CD4-positive, alpha-beta T cell (primary cell): ENCODE data around the gene RNF157. TPM values are rescaled to one million over a fixed set of nuclear protein-coding genes. Genes with fewer than 3 reads are reported as not detected.

Source experiments
- ATAC-seq: fragments of 200-7000 bp; cut with Tn5 transposase; one replicate; pipeline ENCODE4 v1.10.0; 2022; ENCODE audit warnings: mild to moderate bottlenecking; ENCODE audit not compliant: poor library complexity
- CTCF ChIA-PET: fragments of 350-600 bp; sonication (Branson Sonifier 250); formaldehyde crosslinking; loops from one replicate; lab custom pipeline; 2021; ENCODE audit warnings: antibody characterized with exemption, inconsistent platforms; lab: Charles Lee
- POLR2A ChIA-PET: fragments of 350-600 bp; sonication (Branson Sonifier 250); formaldehyde crosslinking; loops from one replicate; lab custom pipeline; 2021; ENCODE audit warnings: antibody characterized with exemption, inconsistent platforms; lab: Charles Lee
- DNase-seq, 14 experiments: peaks; one replicate each; pipeline ENCODE4 v3.0.0-alpha.2; 2013 to 2020; ENCODE audit warnings: mixed read lengths in 2 of 14
- H3K27ac ChIP-seq, 2 donors: one replicate each; pipeline versions ENCODE4 v1.5.1 to v1.7.0; 2013; ENCODE audit warnings: low read length in 2 of 2, low read depth in 1 of 2, mild to moderate bottlenecking in 1 of 2
- H3K27me3 ChIP-seq, 2 experiments: 1 replicate in 1 of 2; 2 replicates in 1 of 2; pipeline versions ENCODE4 v1.6.1 to v1.7.0; 2013; ENCODE audit warnings: low read length in 2 of 2, control low read depth in 1 of 2, mild to moderate bottlenecking in 1 of 2, moderate library complexity in 1 of 2; ENCODE audit not compliant: insufficient read depth in 2 of 2, control insufficient read depth in 1 of 2
- H3K36me3 ChIP-seq: one replicate; pipeline ENCODE4 v1.6.1; 2013; ENCODE audit warnings: low read length, control low read depth; ENCODE audit not compliant: insufficient read depth
- H3K4me1 ChIP-seq: one replicate; pipeline ENCODE4 v1.6.1; 2013; ENCODE audit warnings: low read length, control low read depth; ENCODE audit not compliant: insufficient read depth
- H3K4me3 ChIP-seq: one replicate; pipeline ENCODE4 v1.5.1; 2013; ENCODE audit warnings: mild to moderate bottlenecking, low read length, moderate library complexity
- H3K9me3 ChIP-seq, 2 experiments: 1 replicate in 1 of 2; 2 replicates in 1 of 2; pipeline versions ENCODE4 v1.6.1 to v1.7.0; 2013; ENCODE audit warnings: low read length in 2 of 2, mild to moderate bottlenecking in 2 of 2, control low read depth in 1 of 2, moderate library complexity in 1 of 2; ENCODE audit not compliant: control insufficient read depth in 1 of 2, insufficient read depth in 1 of 2
- H3K27ac Mint-ChIP-seq: one replicate; pipeline ENCODE4 v1.8.0; 2020; ENCODE audit warnings: mixed read lengths
- H3K27me3 Mint-ChIP-seq: one replicate; pipeline ENCODE4 v1.8.0; 2021; ENCODE audit warnings: mixed read lengths
- H3K36me3 Mint-ChIP-seq: one replicate; pipeline ENCODE4 v1.8.0; 2021; ENCODE audit warnings: low read depth, mixed read lengths
- H3K4me1 Mint-ChIP-seq: one replicate; pipeline ENCODE4 v1.8.0; 2021; ENCODE audit warnings: low read depth, mixed read lengths
- H3K4me3 Mint-ChIP-seq: one replicate; pipeline ENCODE4 v1.8.0; 2020; ENCODE audit warnings: mild to moderate bottlenecking, mixed read lengths
- H3K9me3 Mint-ChIP-seq: one replicate; pipeline ENCODE4 v1.8.0; 2020; ENCODE audit warnings: mixed read lengths
- CTCF ChIP-seq: fragments of 200-600 bp; IDR thresholded peaks from one replicate; pipeline ENCODE4 v1.8.0; 2022; ENCODE audit warnings: antibody characterized with exemption, mild to moderate bottlenecking
- intact Hi-C, 2 experiments: fragments of 100-400 bp; cut with DNase I in 1 of 2; cut with micrococcal nuclease in 1 of 2; formaldehyde crosslinking; loops; one replicate each; pipeline versions ENCODE4 v1.15.1 to v1.9.0; 2023 to 2025; cut with DNase I, micrococcal nuclease
- total RNA-seq, 174 experiments: library from RNA in 2 of 174; stranded (reverse) in 2 of 174; gene quantifications; one replicate each; pipeline ENCODE4 v1.2.3 and lab custom pipeline; 2021 to 2026

Gene RNF157
- total RNA-seq, 2 experiments from 2014 or later = 18.5 to 21.1 TPM

- no peak overlapping the region for H3K27ac ChIP-seq
- no peaks in the 10 kb centered on the region for H3K9me3 ChIP-seq
- no peaks in the 10 kb centered on the region for H3K9me3 Mint-ChIP-seq
- no peaks in the 10 kb centered on the region for H3K36me3 Mint-ChIP-seq
- ATAC-seq (no peak), DNase-seq (no peak)
- no peaks in the 10 kb centered on the region for H3K36me3 ChIP-seq
- H3K4me1 Mint-ChIP-seq = peaks cover 20% of the 10 kb centered on the region
- peaks cover 7 to 9% of the 10 kb centered on the region in 2 experiments for H3K27me3 ChIP-seq
- H3K27ac Mint-ChIP-seq = no peak overlapping the region
- no peak overlapping the region for H3K4me3 ChIP-seq
- ChIA-PET CTCF (no interaction called here), POLR2A (no interaction called here)
- no peak for TF ChIP-seq CTCF
- no peak overlapping the region for H3K4me3 Mint-ChIP-seq
- peaks cover 5% of the 10 kb centered on the region for H3K27me3 Mint-ChIP-seq
- H3K4me1 ChIP-seq = peaks cover 29% of the 10 kb centered on the region
- intact Hi-C loops = no loop called here
These were observed 104.5 kb downstream of the RNF157 start for GRCh38 chr17:76135810-76136188.

GRCh38 chr17:76134911-76135809, 105.1 kb downstream of the RNF157 start:
- ATAC-seq (peak; percentile 36), DNase-seq (peak in 1 of 14 experiments; percentile 16)
- no peaks in the 10 kb centered on the region for H3K9me3 Mint-ChIP-seq
- CTCF ChIA-PET = interaction anchor here (1.1 to 1.5 kb wide), 2 partner anchors 14 to 145 kb away, joined by 3 to 5 read pairs; no protein-coding TSS in a partner anchor
- Histone ChIP-seq H3K9me3 (no peaks in the 10 kb centered on the region), H3K4me3 (no peak overlapping the region), H3K36me3 (no peaks in the 10 kb centered on the region), H3K4me1 (peaks cover 23% of the 10 kb centered on the region), H3K27me3 (peaks cover under 1 to 4% of the 10 kb centered on the region in 2 experiments), H3K27ac (no peak overlapping the region)
- no peaks in the 10 kb centered on the region for H3K27me3 Mint-ChIP-seq
- peak overlapping the region; percentile 54 for H3K27ac Mint-ChIP-seq
- TF ChIP-seq CTCF = no peak
- H3K4me3 Mint-ChIP-seq = peak overlapping the region; percentile 46
- POLR2A ChIA-PET = interaction anchor here (0.6 to 0.7 kb wide), 2 partner anchors 8 to 135 kb away, joined by 3 to 4 read pairs; no protein-coding TSS in a partner anchor
- intact Hi-C loops = no loop called here
- H3K4me1 Mint-ChIP-seq = peaks cover 14% of the 10 kb centered on the region
- H3K36me3 Mint-ChIP-seq = no peaks in the 10 kb centered on the region

GRCh38 chr17:76132574-76133338, 107.5 kb downstream of the RNF157 start:
- Mint-ChIP-seq H3K27ac (no peak overlapping the region), H3K9me3 (no peaks in the 10 kb centered on the region), H3K4me3 (no peak overlapping the region), H3K4me1 (peaks cover 14% of the 10 kb centered on the region), H3K36me3 (no peaks in the 10 kb centered on the region), H3K27me3 (no peaks in the 10 kb centered on the region)
- Histone ChIP-seq H3K27ac (no peak overlapping the region), H3K27me3 (no peaks in the 10 kb centered on the region), H3K4me1 (peaks cover 18% of the 10 kb centered on the region), H3K36me3 (no peaks in the 10 kb centered on the region), H3K4me3 (no peak overlapping the region), H3K9me3 (no peaks in the 10 kb centered on the region)
- ChIA-PET CTCF (no interaction called here), POLR2A (interaction anchor here (0.7 to 2.0 kb wide), 5 partner anchors 13 to 132 kb away, joined by 3 to 6 read pairs (median 3); no protein-coding TSS in a partner anchor)
- ATAC-seq (no peak), DNase-seq (peak in 1 of 14 experiments; percentile 13)
- intact Hi-C loops = no loop called here
- TF ChIP-seq CTCF = no peak
